ENCODE measurements around the gene CEMIP2.

The CEMIP2 gene

DNA sequence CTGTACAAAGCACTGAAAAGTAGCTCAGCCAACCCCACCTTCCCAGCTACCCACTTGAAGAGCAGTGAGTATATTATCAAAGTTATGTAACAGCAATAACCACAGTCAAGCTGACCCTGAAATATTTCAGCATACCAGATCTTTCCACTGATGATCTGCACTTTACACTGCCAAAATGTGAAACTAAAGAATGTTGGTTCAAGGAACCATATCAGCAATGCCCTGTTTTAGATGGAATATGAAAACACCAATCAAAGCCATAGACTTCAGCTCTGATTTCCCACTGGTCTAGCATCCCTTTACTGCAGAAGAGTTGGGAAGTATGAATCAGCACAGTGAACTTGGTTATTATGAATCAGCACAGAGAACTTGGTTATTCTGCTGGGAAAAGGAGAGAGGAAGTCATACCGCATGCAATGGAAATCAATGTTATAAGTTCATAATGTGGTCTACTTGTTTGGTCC lies 20.0 kb downstream of the CEMIP2 start:
- FAIRE-seq, result no peak
- no peak for DNase-seq (ENCODE audit: extremely low spot score, insufficient read length, low read depth)

DNA sequence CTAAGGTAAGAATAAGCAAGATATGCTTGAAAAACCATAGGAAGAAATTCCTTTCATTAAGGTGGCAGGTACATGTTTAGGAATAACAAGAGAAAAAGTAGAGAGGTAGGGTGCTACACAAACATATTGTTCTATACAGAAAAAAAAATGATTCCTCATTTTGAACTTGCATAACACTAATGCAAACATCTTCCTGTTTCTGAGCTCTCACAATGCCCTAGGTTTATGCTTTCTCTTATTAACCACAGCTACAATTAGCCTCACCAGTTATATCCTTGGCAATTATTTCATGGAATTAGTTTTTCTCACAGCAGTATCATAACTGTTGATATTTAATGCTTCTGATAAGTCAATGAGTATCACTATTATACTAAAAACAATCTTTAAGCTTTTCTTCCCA lies 20.7 kb downstream of the CEMIP2 start:
- no peak for FAIRE-seq
- no peak for DNase-seq (ENCODE audit: extremely low spot score, insufficient read length, low read depth)

DNA sequence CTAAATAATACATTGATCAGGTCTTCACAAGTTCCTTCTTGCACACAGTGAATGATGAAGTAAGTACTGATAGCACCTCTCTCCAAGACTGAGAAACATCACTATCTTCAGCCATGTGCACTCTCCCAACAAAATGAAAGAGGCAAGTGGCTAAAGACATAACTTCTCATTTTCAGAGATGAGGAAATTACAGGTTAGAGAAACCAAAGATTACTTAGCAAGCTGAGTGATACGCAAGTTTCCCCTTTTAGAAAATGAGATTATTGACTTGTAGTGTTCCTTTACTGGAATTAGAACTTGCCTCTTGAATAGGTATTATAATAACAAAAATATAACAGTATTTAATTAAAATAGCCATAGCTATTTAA lies 21.6 kb downstream of the CEMIP2 start:
- DNase-seq (ENCODE audit: extremely low spot score, insufficient read length, low read depth), result no peak
- no peak for FAIRE-seq

DNA sequence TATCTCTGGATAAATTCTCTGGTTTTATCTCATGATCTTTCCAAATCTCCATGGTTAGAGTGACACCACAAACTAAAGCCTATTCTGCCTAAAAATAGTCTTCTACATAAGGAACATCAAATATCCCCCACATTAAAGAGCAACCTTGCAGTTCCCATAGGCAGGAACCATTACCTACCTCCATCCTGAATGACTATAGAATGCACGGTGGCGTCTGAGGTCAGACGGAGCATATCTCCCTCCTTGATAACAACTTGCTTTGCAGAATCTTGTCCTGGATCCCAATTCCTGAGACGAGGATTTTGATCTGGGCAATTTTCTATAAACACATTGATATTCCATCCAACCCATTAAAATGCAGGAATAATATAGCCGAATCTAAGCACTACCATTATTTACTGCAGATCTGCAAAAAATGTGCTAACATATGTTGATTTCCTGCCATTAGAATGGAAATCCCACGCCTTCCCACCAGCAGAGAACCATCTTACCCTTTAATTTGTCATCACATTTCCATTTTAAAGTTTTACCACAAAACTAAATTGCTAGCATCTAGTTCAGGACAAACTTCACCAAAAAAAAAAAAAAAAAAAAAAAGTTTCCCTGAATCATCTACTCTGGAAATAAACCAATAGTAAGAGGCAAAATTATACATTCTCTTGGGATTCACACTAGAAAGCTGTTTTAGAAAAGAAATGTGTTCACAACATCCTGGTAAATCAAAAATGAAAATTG lies 22.1 kb downstream of the CEMIP2 start:
- DNase-seq (ENCODE audit: extremely low spot score, insufficient read length, low read depth) (no peak), FAIRE-seq (no peak)

DNA sequence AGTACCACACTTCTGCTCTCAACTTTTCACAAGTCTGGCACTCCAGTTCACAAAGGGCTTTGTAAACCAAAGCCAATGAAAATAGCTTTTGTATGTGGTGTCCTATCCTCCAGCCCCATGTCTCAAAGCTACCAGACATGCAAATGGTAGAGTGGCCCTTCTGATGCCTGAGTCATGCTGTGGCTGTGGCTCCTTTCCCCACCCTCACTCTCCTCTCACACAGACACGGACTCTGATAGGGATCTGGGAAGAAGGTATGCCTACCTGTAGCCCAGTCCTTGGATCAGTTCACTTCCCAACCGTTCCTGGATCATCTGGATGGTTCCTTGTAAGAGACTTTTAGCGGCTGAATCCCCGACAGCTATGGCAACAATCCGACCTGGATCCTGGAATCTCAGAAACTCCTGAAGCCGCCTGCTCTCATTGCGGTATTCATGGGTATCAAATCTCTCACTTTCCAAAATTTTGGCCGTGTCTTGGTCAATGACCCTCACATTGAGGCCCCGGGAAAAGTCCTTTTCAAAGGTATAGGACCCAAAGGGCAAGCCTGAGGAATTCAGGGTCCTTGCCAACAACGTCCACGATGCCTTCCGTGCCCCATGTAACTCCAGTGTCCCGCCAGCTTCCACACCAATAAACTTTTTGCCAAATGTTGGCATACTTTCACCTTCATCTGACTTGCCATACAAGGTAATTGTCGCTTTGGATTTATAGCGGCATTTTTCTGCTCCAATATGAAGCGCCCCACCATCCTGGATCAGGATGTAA lies 23.4 kb downstream of the CEMIP2 start:
- FAIRE-seq (no peak), DNase-seq (ENCODE audit: extremely low spot score, insufficient read length, low read depth) (no peak)

DNA sequence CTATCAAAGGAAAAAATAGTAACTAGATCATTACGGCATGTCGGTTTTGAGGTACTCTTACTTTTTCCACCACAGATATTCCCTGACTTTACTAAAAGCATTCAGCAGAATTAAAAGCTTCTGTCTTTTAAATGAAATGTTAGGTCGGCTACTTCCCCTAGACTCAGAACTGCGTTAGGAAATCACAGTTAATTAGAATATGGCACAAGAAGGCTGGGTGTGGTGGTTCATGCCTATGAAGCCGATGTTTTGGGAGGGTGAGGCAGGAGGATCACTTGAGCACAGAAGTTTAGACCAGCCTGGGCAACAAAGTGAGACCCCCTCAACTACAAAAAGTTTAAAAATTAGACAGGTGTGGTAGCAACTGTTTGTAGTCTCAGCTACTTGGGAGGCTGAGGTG lies 24.4 kb downstream of the CEMIP2 start:
- FAIRE-seq (no peak), DNase-seq (ENCODE audit: extremely low spot score, insufficient read length, low read depth) (no peak)

DNA sequence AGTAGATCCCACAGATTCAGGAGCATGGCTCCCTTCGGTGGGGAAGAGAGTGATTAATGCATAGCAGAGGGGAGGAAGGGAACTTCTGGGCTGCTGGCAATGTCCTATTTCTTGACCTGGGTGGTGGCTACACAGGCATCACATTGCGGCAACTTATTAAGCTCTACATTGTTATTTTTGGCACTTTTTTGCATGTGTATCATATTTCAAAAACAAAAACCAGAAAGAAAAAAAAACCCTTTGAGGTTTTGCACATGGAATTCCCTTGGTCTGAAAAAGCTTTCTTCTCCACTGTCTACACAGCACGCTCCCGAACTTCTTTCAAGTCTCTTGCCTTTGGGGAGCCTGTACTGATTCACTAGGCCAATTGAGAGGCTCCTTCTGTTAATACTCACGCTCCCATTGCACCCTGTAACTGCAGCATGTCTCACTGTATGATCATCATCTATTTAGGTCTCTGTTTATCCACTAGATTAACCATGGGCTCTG lies 25.1 kb downstream of the CEMIP2 start:
- FAIRE-seq, result no peak
- DNase-seq (ENCODE audit: extremely low spot score, insufficient read length, low read depth), result no peak

DNA sequence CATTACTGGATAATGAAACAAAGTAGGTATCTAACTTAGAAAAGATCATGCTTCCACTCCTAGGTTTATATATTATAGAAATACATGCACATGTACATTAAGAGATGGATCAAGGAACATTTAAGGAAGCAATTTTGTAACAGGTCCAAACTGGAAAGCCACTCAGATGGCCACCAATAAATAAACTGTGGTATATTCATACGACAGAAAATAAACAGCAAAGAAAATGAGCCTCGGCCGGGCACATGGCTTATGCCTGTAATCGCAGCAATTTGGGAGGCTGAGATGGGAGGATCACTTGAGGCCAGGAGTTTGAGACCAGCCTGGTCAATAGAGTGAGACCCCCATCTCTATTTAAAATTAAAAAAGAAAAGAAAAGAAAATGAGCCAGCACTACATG lies 25.6 kb downstream of the CEMIP2 start:
- DNase-seq (ENCODE audit: extremely low spot score, insufficient read length, low read depth) (no peak), FAIRE-seq (no peak)

DNA sequence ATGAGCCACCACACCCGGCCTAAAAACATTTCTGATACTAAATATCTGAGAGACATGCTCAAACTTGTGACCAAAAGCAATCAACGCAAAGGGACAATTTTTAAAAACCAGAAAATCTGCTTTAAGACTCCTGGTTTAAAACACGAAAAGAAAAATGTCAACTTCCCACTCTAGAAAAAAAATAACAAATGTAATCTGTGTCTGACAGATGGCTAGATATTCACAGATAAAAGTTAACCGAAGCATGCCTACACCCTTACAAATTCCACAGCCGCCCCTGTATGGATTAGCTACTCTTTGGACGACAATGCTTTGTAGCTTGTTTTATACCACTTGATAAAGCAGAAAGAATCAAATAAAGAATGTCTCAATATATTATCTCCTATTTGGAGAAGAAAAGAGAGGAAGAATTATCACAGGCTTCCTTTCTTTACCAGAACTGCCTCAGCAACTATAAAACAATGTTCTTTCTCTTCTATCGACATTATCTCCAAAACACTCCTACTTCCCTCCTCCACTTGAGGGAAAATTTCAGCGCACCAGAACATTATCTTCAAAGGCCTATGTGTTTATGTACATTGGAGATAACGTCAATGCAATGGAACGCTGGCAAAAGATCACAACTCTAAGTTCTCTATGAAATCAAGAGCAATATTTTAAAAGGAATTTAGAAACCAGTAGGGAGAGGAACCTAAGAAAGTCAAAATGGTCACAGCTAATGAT lies 26.2 kb downstream of the CEMIP2 start:
- no peak for DNase-seq (ENCODE audit: extremely low spot score, insufficient read length, low read depth)
- FAIRE-seq, result no peak

DNA sequence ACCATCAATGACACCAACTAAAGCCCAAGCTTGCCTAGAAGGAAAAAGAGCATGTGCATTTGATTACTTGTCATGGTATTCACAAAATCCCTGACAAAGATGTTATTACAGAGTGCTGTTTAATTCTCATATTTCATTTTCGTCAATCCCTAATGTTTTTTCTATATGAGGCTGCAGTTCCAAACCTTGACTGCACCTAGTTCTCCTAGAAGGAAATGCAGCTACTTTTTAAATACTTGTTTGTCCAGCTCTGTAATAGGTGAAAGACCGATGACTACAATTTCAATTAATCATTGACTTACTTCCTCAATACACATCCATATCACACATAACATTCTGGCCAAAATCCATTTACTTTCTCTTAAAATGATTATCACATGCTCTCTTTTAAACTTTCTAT lies 28.1 kb downstream of the CEMIP2 start:
- DNase-seq (ENCODE audit: extremely low spot score, insufficient read length, low read depth) (no peak), FAIRE-seq (no peak)

DNA sequence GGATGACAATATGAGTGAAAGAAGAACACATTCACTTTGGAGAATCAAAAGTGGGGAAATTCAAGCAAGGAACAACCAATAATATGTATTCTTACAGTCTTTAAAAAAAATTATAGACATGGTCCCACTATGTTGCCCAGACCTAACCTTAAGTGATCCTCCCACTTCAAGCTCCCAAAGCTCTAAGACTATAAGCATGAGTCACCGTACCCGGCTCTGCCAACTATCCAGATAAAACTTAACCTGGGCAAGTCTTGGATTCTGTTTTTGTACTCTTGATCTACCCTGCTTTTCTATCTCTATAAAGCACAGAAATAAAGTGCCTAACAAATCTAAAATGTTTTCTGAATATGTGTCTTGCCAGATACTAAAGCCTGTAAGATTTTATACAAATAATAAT lies 30.9 kb downstream of the CEMIP2 start:
- no peak for DNase-seq (ENCODE audit: extremely low spot score, insufficient read length, low read depth)
- FAIRE-seq, result no peak

DNA sequence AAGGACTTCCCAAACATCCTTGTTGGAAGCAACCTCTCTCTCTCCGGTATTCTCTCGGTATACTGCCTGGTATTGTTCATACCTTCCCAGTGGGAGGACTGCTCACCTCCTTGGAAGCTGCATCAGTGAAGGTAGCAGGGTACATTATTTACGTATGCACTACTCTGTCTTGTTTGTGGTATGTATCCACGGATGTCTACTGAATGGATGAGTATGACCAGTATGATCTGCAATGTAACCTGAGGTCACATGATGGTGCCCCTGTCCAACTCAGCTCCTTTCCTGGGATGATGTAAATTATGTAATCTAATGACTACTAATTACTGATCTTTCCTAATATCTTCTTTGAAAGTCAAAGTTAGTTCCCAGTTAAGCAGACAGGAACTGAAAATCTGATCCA lies 32.1 kb downstream of the CEMIP2 start:
- no peak for DNase-seq (ENCODE audit: extremely low spot score, insufficient read length, low read depth)

DNA sequence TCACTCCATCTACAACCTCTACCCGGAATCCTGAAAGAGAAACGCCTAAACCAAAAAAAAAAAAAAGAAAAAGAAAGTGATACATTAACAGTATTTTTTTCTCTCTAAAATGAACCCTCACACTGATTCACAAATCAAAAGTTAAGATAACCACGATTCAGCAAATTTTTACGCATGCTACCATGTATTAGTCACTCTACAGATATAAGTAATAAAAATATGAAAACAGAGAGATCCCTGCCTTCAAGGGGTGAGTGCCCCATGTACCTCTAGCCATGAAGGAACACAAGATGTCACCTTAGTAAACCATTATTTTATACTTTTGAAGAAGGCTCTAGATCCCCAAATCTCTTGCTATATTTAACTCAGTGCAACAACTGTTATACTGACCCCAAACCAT lies 33.4 kb downstream of the CEMIP2 start:
- FAIRE-seq (no peak), DNase-seq (ENCODE audit: extremely low spot score, insufficient read length, low read depth) (no peak)

More for the DNA sequence above, 32.1 kb downstream of the CEMIP2 start:
- no peak for FAIRE-seq

DNA sequence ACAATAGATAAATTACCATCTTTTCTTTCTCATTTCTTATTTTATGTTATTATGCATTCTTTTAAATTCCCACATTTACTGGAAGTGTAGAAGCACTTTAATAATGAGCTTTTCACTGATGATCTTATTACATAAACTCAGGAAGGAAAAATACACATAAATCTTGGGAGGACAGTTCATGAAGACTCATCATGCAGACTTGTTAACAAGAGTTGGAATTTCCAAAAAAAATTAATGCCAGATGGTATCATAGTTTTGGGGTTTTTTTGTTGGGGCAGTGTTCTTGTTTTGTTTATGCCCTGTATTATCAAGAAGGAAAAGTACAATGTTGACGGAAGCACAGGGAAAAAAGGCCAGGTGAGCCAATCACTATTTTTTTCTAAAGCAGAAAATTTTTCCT lies 35.1 kb downstream of the CEMIP2 start:
- no peak for DNase-seq (ENCODE audit: extremely low spot score, insufficient read length, low read depth)

DNA sequence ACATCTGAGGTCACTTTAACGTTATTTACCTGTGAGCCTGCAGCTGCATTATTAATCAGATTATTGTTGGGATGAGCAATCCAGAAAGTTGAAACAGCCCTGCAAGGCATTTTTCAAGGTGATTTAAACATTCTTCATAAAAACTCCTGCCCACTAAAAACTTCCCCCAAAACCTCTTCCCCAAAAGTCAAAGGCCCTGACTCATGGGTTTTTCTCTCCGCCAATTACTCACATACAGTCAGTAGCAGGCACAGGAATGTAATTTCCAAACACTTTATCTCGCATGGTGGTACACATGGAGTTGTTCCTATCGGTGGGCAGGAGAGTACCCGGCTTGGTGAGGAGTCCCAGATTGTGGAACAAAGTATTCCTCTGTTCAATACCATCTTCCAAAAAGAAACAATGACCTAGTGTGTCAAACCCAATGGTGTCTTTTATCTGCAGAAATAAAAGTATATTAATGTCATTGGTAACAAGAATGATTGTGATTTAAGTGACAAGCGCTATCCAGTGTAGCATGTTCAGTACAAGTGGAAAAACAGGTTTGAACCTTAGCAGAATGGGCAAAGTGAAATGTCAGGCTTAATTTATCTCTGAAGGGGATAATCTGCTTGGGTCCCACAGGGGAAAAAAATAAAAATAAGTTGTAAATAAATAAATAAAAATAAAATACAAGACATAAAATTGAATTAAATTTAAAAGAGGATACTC lies 38.3 kb downstream of the CEMIP2 start:
- DNase-seq (ENCODE audit: extremely low spot score, insufficient read length, low read depth) (no peak), FAIRE-seq (no peak)

More for the DNA sequence above, 35.1 kb downstream of the CEMIP2 start:
- FAIRE-seq, result no peak

DNA sequence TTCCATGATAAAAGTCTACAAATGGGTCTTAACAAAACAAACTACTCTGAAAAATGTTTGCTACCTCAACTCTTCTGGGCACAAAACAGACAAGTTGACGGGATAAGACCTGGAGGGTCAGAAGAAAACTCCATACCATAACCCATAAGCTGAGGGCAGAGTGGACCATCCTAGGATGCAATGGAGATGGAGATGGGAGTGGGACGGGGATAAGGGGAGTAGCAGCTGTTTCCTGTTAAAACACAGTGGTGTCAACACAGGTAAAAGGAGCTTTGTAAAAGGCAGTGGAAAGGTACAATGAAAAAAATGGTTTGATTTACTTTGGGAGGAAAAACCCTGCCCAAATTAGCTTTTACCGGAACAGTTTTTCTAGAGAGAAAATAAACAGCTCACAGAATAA lies 41.6 kb downstream of the CEMIP2 start:
- DNase-seq (ENCODE audit: extremely low spot score, insufficient read length, low read depth) (no peak), FAIRE-seq (no peak)

DNA sequence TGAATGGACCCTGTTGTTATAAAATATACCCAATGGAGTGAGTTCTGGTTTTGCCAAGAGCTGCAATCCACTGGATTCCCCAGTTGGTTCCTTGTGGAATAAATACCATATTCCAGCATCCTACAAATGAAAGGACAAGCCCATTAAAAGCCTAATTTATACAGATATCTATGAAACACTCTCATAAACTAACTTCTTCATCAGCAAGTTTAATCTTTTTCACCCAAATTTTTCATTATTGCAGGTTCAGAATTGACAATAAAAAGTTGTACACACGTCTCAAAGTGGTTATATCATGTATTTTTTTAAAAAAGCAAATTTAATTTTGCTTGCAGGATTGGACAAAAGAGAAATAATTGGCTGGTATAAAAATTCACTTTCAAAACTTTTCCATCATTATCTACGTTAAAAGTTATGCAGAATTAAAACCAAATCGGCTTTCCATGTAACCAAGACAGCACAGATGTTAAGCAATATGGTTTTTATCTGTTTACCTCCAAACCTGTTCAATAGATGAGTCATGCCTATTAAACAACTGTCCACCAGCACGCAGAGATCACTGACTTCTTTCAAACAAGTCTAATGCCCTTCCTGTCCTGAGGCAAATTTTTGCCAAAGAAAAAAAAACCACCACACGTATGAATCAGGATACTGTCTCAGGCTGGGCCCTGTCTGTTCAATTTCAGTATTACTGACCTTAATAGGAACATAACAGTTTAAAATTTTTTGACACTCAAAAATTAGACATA lies 42.5 kb downstream of the CEMIP2 start:
- FAIRE-seq, result no peak
- DNase-seq (ENCODE audit: extremely low spot score, insufficient read length, low read depth), result no peak

DNA sequence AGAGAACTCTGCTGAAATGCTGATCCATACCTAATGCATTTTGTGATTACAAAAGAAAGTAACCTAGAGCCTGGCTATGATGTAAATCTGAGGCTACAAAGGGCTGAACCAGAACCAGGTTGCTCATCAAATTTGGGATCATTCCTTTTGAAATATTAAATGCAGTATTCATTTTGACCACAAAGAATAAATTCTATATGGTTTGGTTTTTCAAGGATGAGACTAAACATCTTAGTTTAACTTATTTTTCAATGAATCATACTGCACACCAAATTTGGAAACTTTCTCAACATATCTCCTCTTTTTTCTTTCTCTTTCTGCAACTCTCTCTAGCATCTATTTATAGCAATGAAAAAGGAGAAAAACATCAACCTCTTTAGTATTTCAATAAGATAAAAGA lies 46.5 kb downstream of the CEMIP2 start:
- FAIRE-seq (no peak), DNase-seq (ENCODE audit: extremely low spot score, insufficient read length, low read depth) (no peak)

DNA sequence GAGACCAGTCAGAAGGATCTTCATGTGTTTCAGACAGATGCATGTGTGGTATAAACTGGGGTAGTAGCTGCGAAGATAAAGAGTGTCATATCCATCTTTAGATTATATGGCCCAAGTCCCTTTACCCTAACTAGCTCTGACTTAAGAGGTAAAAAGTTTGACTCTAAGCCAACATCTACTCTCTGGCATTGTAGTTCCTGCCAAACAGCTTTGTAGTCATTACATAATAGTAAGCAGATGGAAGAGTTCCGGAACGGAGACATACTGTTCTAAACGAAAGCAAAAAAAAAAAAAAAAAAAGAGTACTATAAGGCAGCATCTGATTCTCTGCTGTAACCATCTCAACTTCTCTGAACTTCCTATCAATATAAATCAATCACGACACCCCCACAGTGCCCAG lies 48.8 kb downstream of the CEMIP2 start:
- DNase-seq (ENCODE audit: extremely low spot score, insufficient read length, low read depth) (no peak), FAIRE-seq (no peak)

DNA sequence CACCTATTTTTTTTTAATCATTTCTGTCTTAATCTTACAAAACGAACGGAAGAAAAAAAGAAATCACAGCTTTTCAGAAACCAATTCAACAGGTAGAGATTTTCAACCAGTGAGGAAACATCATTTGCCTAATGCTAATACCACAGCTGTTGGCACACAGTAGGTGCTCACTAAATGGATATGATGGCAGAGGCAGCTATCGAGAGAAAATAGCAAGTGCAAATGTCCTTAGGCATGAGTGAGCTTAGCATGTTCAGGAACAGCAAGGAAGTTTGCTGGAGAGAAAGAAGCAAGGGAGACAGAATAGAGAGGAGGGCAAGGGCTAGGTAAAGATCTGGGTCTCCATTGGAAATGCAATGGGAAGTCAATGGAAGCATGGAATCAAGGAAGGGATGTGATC lies 49.2 kb downstream of the CEMIP2 start:
- FAIRE-seq (no peak), DNase-seq (ENCODE audit: extremely low spot score, insufficient read length, low read depth) (no peak)
